Thoracic aorta (tissue), 2 donors: ENCODE data around the gene CCNT2. TPM values are rescaled to one million over a fixed set of nuclear protein-coding genes. Genes with fewer than 3 reads are reported as not detected.

Experiments
- ATAC-seq: fragments of 150-250 bp; one replicate; pipeline ENCODE4 v1.8.0; 2017; ENCODE audit warnings: low read depth; ENCODE audit not compliant: insufficient number of reproducible peaks, low FRiP score
- DNase-seq: peaks from one replicate; pipeline ENCODE4 v3.0.0-alpha.2; 2020; ENCODE audit warnings: low spot score
- H3K27ac ChIP-seq, 2 donors: fragments of 200-600 bp; sonication (generic); 1 replicate in 1 of 2; 2 replicates in 1 of 2; pipeline ENCODE4 v1.5.1; 2016; ENCODE audit warnings: mild to moderate bottlenecking in 2 of 2, moderate library complexity in 2 of 2
- H3K27me3 ChIP-seq: fragments of 200-600 bp; sonication (generic); replicated peaks from 2 replicates; pipeline ENCODE4 v1.6.0; 2016; ENCODE audit warnings: mild to moderate bottlenecking; ENCODE audit not compliant: insufficient read depth
- H3K36me3 ChIP-seq: fragments of 200-600 bp; sonication (generic); one replicate; pipeline ENCODE4 v1.5.1; 2016
- H3K4me1 ChIP-seq, 2 donors: fragments of 200-600 bp; sonication (generic); 1 replicate in 1 of 2; 2 replicates in 1 of 2; pipeline versions ENCODE4 v1.5.1 to v1.6.0; 2016; ENCODE audit warnings: low read depth in 2 of 2, mild to moderate bottlenecking in 1 of 2; ENCODE audit not compliant: control insufficient read depth in 1 of 2
- H3K4me3 ChIP-seq: fragments of 200-600 bp; sonication (generic); 2 replicates; pipeline ENCODE4 v1.5.1; 2016; ENCODE audit warnings: mild to moderate bottlenecking
- H3K9me3 ChIP-seq: fragments of 200-600 bp; sonication (generic); 2 replicates; pipeline ENCODE4 v1.5.1; 2016
- CTCF ChIP-seq: fragments of 200-600 bp; sonication (generic); IDR thresholded peaks from one replicate; pipeline ENCODE4 v1.5.1; 2019; ENCODE audit warnings: antibody characterized with exemption
- total RNA-seq, 2 donors: library from RNA; depleted of rRNA; stranded (reverse); fragments of >200 nt; gene quantifications; one replicate each; pipeline versions ENCODE4 v1.1.0 to v1.2.3, GENCODE V29; 2016

Gene CCNT2
- total RNA-seq, 2 donors from 2014 or later, result 49.6 to 52.4 TPM

- no peak for TF ChIP-seq CTCF
- H3K4me3 ChIP-seq, result no peak overlapping the region
- no peak overlapping the region for H3K27ac ChIP-seq
- DNase-seq (no peak), ATAC-seq (no peak)
- no peaks in the 10 kb centered on the region for H3K36me3 ChIP-seq
- no peaks in the 10 kb centered on the region for H3K9me3 ChIP-seq
- peaks cover 49 to 79% of the 10 kb centered on the region in 2 donors for H3K4me1 ChIP-seq
- H3K27me3 ChIP-seq, result no peaks in the 10 kb centered on the region
These were observed 6.3 kb downstream of the CCNT2 start for GRCh38 chr2:134924912-134925311.

DNA sequence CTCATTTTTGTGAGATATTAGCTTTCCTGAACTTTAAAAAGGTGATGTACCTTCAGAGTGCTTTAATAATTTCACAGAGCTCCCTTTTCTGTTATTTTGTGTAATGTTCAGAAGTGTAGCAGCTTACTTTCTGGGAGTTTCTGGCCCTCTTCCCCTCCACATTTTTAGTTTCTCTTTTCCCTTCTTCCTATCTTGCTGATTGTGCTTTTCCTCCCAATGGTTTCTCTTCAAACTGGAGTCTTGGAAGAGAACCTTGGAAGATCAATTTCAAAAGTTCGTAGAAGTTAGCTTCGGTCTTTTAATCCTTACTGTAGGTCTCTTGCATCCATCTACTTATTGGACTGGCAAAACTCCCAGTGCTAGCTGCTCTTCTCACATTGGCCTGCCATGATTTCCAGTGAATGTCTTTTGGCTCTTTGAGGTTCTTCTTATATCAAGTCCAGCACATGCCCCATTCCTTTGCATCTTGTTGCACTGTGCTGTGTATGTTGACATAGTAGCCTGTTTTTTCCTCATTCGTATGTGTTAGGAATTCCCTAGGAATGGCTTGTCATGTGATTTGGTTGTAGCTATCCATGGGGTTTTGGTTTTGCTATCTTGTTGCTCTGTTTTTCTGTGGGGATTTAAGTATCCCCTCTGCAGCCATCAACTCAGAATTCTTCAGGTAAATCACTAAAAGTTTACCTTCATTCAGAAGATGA, 7.8 kb downstream of the CCNT2 start:
- Histone ChIP-seq H3K4me1 (peaks cover 37 to 64% of the 10 kb centered on the region in 2 donors), H3K9me3 (no peaks in the 10 kb centered on the region), H3K4me3 (no peak overlapping the region), H3K27ac (no peak overlapping the region), H3K27me3 (no peaks in the 10 kb centered on the region), H3K36me3 (no peaks in the 10 kb centered on the region)
- ATAC-seq (no peak), DNase-seq (no peak)
- TF ChIP-seq CTCF, result no peak

- Histone ChIP-seq H3K9me3 (no peaks in the 10 kb centered on the region), H3K36me3 (no peaks in the 10 kb centered on the region), H3K27ac (no peak overlapping the region), H3K27me3 (no peaks in the 10 kb centered on the region), H3K4me3 (no peak overlapping the region), H3K4me1 (peaks cover 28 to 58% of the 10 kb centered on the region in 2 donors)
- no peak for ATAC-seq
- no peak for DNase-seq
- no peak for TF ChIP-seq CTCF
These were observed 8.6 kb downstream of the CCNT2 start for GRCh38 chr2:134927195-134927594.

DNA sequence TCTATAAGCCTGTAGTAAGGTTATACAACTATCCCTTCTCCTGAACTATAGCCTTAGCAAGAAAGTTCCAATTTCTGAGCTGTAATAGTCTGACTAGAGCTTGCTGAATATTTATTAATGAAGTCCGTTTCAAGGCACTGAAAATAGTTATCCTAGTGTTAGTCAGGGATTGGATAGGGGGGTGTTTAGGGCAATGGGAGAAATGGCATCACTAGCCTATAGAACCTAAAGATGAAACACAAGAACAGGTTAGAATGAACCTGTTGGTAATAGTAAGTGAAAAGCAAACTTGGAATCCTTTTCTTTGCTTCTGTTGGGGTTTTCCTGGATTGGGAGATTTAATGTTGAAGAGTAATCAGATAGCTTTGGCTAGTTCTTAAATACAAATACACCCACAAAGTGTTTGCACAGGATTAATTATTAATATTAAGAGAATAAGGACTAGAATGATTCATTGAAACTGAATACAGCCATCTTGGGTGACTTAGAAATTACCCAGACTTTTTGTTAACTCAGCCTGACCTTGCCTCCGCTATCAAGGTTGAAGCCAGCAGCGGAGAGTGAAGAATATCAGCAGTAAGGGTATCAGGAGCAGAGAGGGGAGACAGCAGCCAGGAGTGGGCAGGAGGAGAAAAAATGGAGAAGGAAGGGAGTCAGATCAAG, 14.4 kb downstream of the CCNT2 start:
- Histone ChIP-seq H3K27me3 (no peaks in the 10 kb centered on the region), H3K4me1 (peaks cover 26 to 37% of the 10 kb centered on the region in 2 donors), H3K27ac (no peak overlapping the region), H3K9me3 (no peaks in the 10 kb centered on the region), H3K4me3 (no peak overlapping the region), H3K36me3 (peaks cover 4% of the 10 kb centered on the region)
- ATAC-seq, result no peak
- no peak for TF ChIP-seq CTCF
- no peak for DNase-seq

GRCh38 chr2:134933732-134934131, 15.1 kb downstream of the CCNT2 start:
- H3K9me3 ChIP-seq, result no peaks in the 10 kb centered on the region
- H3K27ac ChIP-seq, result no peak overlapping the region
- TF ChIP-seq CTCF, result no peak
- ATAC-seq (no peak), DNase-seq (no peak)
- H3K4me3 ChIP-seq, result no peak overlapping the region
- peaks cover 4% of the 10 kb centered on the region for H3K36me3 ChIP-seq
- H3K4me1 ChIP-seq, result peaks cover 26 to 33% of the 10 kb centered on the region in 2 donors
- H3K27me3 ChIP-seq, result no peaks in the 10 kb centered on the region
